ENCODE results near the gene ELF1.

The ELF1 gene

DNA sequence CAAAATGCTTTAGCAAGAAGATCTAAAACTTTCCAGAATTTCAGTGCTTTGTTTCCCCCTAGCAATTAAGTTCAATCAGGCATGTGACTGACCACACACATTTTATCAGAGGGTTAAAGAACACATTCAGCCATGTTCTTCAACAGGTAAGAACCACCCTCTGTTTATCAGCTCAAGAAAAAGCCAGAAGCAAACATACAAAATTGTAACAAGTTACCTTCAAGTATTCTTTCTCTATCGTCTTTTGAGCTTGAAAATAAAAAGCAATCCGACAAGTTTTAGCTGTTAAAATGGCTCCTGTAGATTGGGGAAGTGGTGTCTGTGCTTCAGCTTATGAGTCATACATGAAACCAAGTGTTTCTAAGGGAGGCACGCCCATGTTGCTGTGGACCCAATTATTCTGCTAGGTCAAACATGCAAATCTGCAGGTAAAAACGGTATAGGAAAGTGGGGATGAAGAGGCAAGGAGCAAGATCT, at the start of gene ELF1:
Gene ELF1 (minus strand): TSS at position 306 of the 477 bp plus-strand sequence. CDS start 37,262 bp downstream, outside the sequence.
- DNase-seq (ENCODE audit: insufficient read length, low spot score) (peak; percentile 35), FAIRE-seq (peak; percentile 99)

DNA sequence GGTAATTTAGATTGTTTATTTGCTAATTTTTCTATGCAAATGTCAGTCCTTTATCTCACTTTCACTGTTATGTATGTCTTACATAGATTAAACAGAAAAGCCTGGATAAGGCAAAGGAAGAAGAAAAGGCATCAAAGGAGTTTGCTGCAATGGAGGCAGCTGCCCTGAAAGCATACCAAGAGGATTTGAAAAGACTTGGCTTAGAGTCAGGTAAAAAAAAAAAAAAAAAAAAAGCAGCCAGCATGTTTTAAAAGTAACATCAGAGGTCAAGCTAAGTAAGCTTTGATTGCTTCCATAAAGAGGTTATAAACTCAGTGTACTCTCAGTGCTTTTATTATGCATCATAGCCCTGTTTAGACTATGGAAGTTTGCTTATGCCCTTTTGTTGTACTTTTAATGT, 46.0 kb upstream of the ELF1 start:
- DNase-seq (ENCODE audit: insufficient read length, low spot score) (no peak), FAIRE-seq (no peak)

DNA sequence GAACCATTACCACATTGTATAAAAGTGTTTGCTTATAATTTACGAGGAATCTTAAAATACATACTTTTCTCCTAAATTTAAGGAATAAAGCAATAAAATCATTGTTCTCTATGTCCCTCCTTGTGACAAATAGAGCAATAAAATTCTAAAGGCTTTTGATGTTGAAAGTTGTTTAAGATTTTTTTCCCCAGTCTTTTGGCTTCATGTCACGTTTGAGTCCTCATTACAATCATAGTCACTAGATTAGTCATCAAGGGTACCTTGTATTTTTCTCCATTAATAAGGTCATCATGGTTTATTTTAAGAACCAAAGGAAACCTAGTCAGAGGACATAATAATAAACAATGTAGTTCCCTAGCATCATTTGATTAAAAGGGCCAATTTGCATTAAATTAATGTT, 45.4 kb upstream of the ELF1 start:
- no peak for FAIRE-seq
- DNase-seq (ENCODE audit: insufficient read length, low spot score) = no peak

DNA sequence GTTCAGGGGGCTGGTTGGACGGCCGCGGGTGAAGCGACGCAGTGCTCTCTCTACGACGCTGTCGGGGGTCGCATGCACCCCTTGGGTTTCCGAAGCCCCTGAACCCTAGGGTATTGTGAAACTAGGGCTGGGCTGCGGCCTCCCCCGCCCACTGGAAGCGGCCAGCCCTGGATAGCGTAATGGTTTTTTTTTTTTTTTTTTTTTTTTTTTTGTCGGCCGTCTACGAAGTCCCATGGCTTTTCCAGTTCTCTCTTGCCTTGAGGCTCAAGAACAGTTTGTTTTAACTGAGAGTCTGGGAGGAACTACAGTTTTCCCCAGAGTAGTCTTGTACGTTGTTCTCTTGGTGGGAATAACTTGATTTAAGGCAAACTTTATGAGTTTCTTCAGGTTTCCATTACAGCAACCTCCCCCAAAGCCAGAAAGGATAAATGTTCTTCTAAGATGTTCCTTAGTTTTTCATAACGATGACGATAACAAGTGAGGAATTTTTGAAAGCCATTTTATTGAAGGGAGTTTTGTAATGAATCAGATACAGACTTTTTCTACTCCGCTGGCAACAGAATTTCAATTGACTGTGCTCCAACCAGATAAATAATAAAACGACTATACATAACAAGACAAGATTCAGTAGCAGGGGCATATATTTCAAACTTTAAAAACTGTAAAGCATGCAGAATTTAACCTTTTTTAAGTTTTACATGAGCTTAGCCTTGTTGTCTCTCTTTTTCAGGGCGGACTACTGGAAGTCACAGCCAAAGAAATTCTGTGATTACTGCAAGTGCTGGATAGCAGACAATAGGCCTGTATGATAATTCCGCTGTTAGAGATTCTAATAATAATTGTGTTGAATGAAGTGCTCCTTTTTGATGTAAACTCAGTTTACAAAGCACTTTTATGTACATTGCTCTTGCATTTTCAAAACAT, 43.1 kb upstream of the ELF1 start:
- no peak for FAIRE-seq
- no peak for DNase-seq (ENCODE audit: insufficient read length, low spot score)

DNA sequence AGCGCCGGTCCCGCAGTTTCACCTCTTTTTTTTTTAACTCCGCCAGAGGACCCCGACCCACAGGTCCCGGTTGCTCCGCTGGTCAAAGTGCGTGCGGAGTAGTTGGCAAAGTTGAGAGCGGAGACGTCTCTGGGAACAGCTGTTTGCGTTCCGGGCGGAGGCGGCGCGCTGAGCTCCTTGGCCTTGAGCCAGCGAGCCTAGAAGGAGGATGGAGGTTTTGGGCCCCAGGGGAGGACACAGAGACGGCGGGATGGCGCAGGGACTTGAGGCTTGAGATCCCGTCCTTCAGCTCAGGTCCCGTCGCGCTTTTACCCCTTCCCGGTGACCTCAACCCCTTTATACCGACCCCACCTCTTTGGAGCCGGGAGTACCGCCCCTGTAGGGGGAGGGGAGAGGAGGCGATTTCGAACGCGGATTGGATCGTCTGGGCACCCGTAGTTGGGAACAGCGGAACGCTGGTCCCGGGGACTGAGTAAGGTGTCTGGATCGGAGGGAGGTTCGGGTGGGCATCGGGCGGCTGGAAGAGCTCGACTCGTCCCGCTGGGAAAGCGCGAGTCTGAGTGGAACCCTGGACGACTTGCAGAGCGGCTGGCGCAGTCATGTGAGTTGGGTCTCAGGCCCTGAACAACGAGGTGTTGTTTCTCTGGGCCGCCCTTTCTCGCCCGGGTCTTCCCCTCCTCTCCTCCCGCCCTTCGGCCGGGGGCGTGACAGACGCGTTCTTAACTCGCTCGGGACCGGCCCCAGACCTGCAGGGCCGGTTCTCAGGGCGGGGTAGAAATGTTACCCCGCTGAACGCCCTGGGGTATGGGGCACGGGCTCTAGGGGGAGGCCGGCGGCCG, 42.2 kb upstream of the ELF1 start, which contains the start of gene WBP4:
Gene WBP4 (plus strand): TSS at position 435 of the 839 bp plus-strand sequence. CDS start 165 bp downstream, at position 600.
- DNase-seq (ENCODE audit: insufficient read length, low spot score) = peak; percentile 61
- FAIRE-seq = peak; percentile 95

DNA sequence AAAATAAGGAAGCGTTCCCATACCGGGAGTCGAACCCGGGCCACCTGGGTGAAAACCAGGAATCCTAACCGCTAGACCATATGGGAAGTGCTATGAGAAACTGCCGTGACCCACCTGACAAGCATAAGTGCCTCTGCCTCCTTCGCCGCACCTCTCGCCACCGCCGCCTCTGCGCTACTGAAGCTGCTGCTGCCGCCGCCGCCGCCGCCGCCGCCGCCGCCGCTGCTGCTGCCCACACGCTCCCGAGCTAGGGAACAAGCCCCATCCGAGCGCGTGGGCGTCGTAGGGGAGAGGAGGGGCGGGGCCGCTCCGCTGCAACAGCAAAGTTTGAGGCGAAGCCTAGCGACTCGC, 41.6 kb upstream of the ELF1 start:
- no peak for FAIRE-seq
- DNase-seq (ENCODE audit: insufficient read length, low spot score) = peak; percentile 17

DNA sequence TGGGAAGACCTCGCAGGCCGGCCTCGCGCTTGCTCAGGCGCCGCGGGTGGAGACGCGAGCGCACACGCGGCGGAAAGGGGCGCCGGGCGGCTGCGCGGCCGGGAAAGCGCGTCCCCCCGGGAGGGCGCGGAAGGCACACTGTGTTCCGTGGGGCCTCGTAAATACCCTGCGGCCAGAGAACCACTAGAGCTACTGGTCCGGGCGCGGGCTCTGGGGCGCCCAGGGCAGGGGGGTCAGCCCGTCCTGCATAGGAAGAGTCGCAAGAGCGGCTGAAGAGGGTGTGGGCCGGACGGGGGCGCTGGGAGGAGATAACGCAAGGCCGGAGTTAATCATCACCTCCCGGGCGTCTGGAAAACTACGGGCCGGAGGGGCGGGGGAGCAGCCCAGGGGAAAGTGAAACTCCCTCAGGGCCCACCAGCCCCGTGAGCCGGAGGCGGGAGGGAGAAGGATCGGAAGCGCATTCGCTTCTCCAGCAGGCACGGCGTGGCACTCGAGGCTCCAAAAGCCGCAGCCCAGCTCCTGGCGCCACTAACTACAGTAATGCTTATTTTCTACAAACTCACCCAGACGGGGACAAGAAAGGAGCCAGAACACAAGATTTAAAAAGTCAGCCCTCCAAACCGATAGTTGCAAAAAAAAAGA, 41.1 kb upstream of the ELF1 start:
- FAIRE-seq (no peak), DNase-seq (ENCODE audit: insufficient read length, low spot score) (peak; percentile 31)

DNA sequence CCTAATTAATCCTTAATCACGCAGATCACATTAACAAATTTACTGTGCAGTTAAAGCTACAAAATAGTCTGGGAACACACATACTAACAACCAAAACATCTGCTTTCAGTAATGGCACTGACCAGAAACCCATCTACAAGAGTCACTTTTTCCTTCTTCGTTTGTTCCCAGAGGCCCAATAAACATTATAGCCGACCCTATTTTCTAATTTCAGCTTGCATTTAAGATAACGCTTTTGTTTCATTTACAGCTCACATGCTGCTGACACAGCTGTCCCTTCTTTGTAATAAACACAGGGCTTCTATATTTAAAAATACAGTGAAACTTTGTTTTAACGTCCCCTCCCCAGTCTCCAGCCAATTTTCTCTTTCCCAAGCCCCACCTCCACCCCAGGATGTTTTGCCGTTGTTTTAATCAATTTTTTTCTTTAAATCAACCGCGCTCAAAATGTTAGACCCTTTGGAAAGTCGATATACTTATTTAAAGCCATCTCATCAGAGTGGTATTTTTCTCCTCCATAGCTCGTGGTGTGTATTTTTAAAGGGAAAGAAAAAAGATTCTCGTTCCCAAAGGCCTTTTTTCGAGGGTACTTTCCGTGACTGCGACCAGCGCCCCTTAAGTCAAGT, 40.5 kb upstream of the ELF1 start:
- FAIRE-seq (no peak), DNase-seq (ENCODE audit: insufficient read length, low spot score) (no peak)

DNA sequence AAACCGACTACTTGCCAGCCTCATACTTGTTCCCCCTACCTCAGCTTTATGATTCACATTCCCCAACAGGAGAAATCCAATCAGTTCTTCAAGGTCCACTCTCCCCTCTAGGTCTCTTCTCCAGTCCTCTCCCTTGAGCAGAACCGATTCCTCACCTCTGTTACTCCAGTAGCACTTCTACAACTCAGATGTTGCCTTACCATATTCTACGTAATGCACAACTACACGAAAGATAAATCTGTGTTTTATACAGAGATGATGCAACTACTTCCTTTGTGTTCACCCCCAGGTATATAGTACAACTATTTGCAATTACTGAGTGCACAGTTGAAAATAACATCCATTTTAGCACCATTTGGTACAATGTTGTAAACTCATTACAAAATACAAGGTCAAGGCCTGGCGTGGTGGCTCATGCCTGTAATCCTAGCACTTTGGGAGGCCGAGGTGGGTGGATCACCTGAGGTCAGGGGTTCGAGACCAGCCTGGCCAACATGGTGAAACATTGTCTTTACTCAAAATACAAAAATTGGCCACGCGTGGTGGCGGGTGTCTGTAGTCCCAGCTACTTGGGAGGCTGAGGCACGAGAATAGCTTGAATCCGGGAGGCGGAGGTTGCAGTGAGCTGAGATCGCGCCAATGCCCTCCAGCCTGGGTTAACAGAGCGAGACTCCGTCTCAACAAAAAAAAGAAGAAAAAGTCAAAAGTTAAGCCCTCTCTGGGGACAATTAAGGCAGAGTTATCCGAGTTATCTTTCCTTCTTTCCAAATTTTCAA, 39.4 kb upstream of the ELF1 start:
- DNase-seq (ENCODE audit: insufficient read length, low spot score) (no peak), FAIRE-seq (no peak)

DNA sequence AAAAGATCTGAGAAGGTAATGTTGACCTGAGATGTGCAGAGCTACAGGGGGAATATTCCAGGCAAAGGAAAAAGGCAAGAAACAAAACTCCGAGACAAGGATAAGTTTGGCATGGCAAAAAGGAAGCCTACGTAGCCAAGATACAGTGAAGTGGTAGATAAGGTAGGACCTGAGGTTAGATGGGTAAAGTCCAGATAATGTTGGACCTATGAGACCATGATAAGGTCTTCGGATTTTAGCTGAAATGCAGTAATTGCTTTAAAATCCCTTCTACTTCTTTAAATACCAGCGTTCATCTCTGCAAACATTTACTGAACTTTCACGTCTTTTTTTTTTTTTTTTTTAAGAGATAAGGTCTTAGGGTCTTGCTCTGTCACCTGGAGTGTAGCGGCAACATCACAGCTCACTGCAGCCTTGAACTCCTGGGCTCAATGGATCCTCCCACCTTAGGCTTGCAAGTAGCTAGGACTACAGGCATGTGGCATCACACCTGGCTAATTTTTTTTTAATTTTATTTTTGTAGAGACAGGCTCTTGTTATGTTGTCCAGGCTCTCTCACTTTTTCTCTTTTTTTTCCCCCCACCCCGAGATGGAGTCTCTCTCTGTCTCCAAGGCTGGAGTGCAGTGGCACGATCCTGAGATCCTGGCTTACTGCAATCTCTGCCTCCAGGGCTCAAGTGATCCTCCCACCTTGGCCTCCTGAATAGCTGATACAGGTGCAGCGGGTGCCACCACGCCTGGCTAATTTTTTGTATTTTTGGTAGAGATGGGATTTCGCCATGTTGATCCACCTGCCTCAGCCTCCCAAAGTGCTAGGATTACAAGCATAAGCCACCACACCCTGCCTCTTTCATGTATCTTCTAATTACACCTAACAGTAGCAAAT, 38.0 kb upstream of the ELF1 start:
- DNase-seq (ENCODE audit: insufficient read length, low spot score) (no peak), FAIRE-seq (no peak)

DNA sequence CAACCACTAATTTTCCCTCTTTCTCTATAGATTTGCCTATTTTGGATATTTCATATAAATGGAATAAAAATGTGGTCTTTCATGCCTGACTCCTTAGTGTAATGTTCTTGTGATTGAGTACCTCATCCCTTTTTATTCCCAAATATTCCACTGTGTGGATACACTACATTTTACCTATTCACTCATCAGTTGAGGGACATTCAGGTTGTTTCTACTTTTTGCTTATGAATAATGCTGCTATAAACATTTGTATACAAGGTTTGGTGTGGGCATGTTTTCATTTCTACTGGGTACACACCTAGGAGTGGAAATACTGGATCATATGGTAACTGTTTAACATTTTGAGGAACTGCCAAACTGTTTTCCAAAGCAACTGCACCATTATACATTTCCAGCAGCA, 37.1 kb upstream of the ELF1 start:
- no peak for DNase-seq (ENCODE audit: insufficient read length, low spot score)
- no peak for FAIRE-seq

DNA sequence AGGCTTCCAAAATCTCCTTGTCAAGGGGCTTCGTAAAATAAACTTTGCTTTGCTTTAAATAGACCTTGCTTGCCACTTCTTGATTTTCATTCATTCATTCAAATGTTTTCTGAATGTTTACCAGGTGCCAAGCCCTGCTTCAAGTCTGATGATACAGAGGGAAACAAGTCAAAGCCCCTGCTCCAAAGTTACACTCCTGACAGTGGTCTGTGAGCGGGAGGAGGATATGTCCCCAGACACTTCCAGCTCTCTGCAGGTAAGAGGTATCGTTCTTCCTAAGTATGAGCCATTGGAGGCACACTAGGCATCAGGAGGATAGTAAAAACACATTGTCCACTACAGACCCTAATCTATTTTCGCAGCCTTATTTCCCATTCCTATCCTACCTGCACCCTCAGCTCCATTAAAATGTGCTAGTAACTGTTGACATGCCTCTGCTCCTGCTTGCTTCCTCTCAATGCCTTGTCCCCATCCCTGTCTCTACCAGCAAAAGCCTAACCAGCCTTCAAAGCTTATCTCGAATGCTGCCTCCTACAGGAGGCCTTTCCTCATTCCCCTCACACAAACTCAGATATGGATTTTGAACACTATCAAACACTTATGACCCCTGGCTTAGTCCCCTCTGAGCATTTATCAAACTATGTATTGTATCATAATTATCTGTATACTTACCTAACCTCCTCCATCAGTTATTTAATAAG, 36.0 kb upstream of the ELF1 start:
- DNase-seq (ENCODE audit: insufficient read length, low spot score) = no peak
- peak; percentile 47 for FAIRE-seq

DNA sequence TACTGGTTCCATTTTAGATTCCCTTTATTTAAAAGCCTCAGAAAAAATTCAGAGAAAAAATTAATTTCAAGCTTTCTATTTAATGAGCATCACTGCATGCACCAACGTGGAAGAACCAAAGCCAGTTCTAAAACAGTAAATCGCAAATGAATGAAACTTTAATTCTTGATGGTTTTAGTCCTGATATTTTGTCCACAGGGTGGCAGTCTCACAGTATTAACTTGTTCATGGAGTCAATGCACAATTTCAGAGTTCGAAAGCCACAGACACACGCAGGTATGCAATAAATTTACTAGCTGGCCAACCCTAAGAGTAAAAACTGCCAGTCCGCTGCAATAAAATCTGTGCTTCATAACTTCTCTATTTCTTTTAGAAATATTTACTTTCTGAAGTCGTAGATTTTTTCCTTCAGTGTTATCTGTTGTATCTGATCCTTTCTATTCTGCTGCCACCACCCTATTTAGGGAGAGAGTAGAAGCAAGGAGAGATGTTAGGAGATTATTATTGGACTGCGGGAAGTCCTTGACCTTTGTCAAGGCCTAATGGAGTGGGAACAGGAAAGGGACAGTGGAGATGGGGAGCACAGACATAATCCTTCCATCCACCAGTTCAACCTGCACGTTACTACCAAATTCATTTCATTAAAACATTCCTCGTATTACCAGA, 35.2 kb upstream of the ELF1 start:
- DNase-seq (ENCODE audit: insufficient read length, low spot score) (no peak), FAIRE-seq (peak; percentile 94)

DNA sequence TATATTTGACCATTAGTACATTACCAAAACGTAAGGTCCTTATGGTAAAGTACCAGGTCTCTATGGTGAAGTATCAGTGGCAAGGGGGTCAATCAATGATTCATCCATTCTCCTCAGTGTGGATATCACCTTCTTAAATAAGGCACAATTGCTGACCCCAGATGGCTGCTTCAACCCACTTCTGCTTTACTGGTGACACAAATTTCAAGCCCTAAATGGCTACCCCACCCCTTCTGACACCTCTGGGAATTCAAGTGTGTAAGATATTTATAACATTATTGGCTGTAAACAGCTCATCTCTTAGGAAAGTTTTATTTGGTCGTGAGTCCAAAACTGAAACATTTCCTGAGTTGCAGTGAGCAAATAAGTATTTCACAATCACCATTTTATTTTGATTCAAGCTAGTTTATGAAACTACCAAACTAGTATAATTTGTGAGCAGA, 34.3 kb upstream of the ELF1 start:
- DNase-seq (ENCODE audit: insufficient read length, low spot score) (no peak), FAIRE-seq (peak; percentile 91)

DNA sequence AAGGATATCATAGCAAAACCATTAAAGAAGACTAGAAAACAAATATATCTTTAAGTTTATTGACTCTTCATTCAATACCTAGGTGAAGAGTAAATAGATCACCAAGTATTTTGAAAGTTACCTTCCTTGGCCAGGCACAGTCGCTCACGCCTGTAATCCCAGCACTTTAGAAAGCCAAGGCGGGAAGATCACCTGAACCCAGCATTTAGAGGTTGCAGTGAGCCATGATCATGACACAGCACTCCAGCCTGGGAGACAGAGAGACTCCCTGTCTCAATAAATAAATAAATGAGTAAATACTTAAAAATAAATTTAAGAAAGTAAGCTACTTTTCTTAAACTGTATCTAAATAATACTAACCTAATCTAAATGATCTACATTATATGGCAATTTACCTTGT, 33.3 kb upstream of the ELF1 start:
- DNase-seq (ENCODE audit: insufficient read length, low spot score) (no peak), FAIRE-seq (no peak)

DNA sequence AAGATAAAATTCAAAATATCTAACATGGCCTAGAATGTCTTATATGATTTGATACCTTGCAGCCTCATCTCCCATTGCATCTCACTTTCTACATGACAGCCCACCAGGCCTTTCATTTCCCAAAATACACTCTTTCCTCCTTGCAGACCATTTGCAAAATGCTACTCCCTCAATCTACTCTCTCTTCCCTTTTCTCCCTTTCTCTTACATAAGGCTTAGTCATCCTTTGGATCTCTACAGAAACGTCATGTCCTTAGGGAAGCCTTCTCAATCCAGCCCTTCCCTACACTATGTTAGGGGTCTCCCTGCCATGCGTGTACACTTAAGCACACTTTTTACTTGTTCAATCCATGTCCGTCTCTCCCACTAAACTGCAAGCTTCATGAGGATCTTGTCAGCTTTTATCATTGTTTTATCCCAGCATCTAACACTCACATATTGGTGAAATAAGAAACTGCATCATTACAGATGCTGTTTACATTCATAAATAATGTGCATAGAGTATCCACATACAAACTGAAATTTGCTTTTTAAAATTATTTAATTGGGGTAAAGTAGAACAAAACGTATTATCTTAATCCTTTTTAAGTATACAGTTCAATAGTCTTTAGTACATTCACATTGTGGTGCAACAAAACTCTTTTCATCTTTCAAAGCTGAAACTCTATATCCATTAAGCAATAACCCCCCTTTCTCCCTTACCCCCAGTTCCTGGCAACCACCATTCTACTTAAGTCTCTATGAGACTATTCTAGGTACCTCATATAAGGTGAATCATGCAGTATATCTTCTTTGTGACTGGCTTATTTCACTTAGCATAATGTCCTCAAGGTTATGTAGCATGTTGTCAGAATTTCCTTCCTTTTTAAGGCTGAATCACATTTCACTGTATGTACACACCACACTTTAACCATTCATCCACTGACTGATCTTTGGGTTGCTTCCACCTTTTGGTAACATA, 30.6 kb upstream of the ELF1 start:
- FAIRE-seq = no peak
- DNase-seq (ENCODE audit: insufficient read length, low spot score) = no peak

Data from GM19239 (cell line).